Measurements from ENCODE around the gene CNNM3. TPM values are rescaled to one million over a fixed set of nuclear protein-coding genes. Genes with fewer than 3 reads are reported as not detected.

CNNM3 gene
- total and polyA plus RNA-seq, 4 donors, result 10.0 to 19.8 (median 16.1) TPM

GRCh38 chr2:96866149-96866548 is 50.1 kb downstream of the CNNM3 start:
- Histone ChIP-seq H3K9ac (ENCODE audit: low read depth in 1 of 2, low read length in 2 of 2) (no peak overlapping the region), H3K4me1 (ENCODE audit: control insufficient read depth in 4 of 4, insufficient read depth in 4 of 4, low read length in 3 of 4) (peaks cover 15 to 59% (median 50%) of the 10 kb centered on the region in 4 donors), H3K27me3 (ENCODE audit: control insufficient read depth in 4 of 4, insufficient read depth in 4 of 4, low read length in 3 of 4) (no peaks in the 10 kb centered on the region), H3K36me3 (ENCODE audit: control insufficient read depth in 4 of 4, insufficient read depth in 3 of 4, low read depth in 1 of 4, low read length in 3 of 4) (peaks cover 7 to 33% (median 13%) of the 10 kb centered on the region in 4 donors), H3K4me3 (ENCODE audit: low read depth in 1 of 3, low read length in 3 of 3) (no peak overlapping the region), H3K27ac (ENCODE audit: low read depth in 1 of 2, low read length in 2 of 2) (no peak overlapping the region), H3K9me3 (ENCODE audit: control insufficient read depth in 4 of 4, low read length in 3 of 4) (no peaks in the 10 kb centered on the region)
- no peak for TF ChIP-seq YY1 (IDR thresholded peaks at IDR 0.05)
- TF ChIP-seq GABPA (IDR thresholded peaks at IDR 0.05 in 1 of 2, conservative IDR thresholded peaks at IDR 0.05 in 1 of 2), result no peak
- TF ChIP-seq SP1 (IDR thresholded peaks at IDR 0.05), result no peak
- TF ChIP-seq EGR1 (IDR thresholded peaks at IDR 0.05; ENCODE audit: low read depth in 2 of 2), result no peak
- TF ChIP-seq REST (IDR thresholded peaks at IDR 0.05), result no peak
- TF ChIP-seq FOXA1 (IDR thresholded peaks at IDR 0.05), result no peak
- no peak for TF ChIP-seq FOXA2 (IDR thresholded peaks at IDR 0.05)
- no peak for TF ChIP-seq ZBTB33 (IDR thresholded peaks at IDR 0.05)
- no peak for TF ChIP-seq CTCF (IDR thresholded peaks at IDR 0.05; ENCODE audit: low read depth, low read length, missing input control)
- no peak for TF ChIP-seq NR2F2 (IDR thresholded peaks at IDR 0.05)
- no peak for TF ChIP-seq JUND (IDR thresholded peaks at IDR 0.05)
- no peak for TF ChIP-seq ATF3 (IDR thresholded peaks at IDR 0.05)
- WGBS, result 78% methylated on average over 14 of the region's 14 CpGs
- DNase-seq (ENCODE audit: low spot score), result no peak

GRCh38 chr2:96866586-96866985 is 50.5 kb downstream of the CNNM3 start:
- peak; percentile 87 for TF ChIP-seq NR2F2 (IDR thresholded peaks at IDR 0.05)
- TF ChIP-seq JUND (IDR thresholded peaks at IDR 0.05), result no peak
- peak; percentile 61 to 69 for TF ChIP-seq RXRA (IDR thresholded peaks at IDR 0.05)
- Histone ChIP-seq H3K27me3 (ENCODE audit: control insufficient read depth in 4 of 4, insufficient read depth in 4 of 4, low read length in 3 of 4) (no peaks in the 10 kb centered on the region), H3K36me3 (ENCODE audit: control insufficient read depth in 4 of 4, insufficient read depth in 3 of 4, low read depth in 1 of 4, low read length in 3 of 4) (peaks cover 4 to 28% (median 11%) of the 10 kb centered on the region in 4 donors), H3K4me3 (ENCODE audit: low read depth in 1 of 3, low read length in 3 of 3) (no peak overlapping the region), H3K9me3 (ENCODE audit: control insufficient read depth in 4 of 4, low read length in 3 of 4) (no peaks in the 10 kb centered on the region), H3K4me1 (ENCODE audit: control insufficient read depth in 4 of 4, insufficient read depth in 4 of 4, low read length in 3 of 4) (peaks cover 12 to 55% (median 46%) of the 10 kb centered on the region in 4 donors), H3K27ac (ENCODE audit: low read depth in 1 of 2, low read length in 2 of 2) (peak overlapping the region; percentile 96 to 97), H3K9ac (ENCODE audit: low read depth in 1 of 2, low read length in 2 of 2) (no peak overlapping the region)
- WGBS, result 72% methylated on average over 8 of the region's 8 CpGs
- DNase-seq (ENCODE audit: low spot score), result no peak

All from liver (tissue), 9 donors.